ENCODE data around the gene NADSYN1.

DNA sequence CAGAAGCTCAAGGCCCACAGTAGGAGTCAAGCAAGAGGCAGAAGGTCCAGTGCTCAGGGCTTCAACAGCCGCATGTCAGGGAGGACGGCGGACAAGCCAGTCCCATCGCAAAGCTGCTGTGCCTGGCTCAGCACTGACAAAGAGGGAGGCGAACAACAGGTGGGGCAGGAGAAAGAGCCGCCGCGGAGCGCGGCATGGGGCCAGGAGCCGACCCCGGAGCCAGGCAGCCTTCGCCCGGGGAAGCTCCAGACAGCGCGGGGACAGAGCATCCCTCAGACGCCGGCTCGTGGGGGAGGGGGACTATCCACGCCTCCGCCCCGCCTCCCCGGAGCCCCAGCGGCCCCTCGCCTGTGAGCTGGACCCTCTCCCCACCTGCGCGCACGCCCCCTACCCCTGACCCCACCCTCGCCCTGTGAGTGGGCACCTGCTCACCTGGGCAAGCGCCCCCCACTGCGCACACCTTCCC, 5.2 kb upstream of the NADSYN1 start:
- TF ChIP-seq, protein P1, sequence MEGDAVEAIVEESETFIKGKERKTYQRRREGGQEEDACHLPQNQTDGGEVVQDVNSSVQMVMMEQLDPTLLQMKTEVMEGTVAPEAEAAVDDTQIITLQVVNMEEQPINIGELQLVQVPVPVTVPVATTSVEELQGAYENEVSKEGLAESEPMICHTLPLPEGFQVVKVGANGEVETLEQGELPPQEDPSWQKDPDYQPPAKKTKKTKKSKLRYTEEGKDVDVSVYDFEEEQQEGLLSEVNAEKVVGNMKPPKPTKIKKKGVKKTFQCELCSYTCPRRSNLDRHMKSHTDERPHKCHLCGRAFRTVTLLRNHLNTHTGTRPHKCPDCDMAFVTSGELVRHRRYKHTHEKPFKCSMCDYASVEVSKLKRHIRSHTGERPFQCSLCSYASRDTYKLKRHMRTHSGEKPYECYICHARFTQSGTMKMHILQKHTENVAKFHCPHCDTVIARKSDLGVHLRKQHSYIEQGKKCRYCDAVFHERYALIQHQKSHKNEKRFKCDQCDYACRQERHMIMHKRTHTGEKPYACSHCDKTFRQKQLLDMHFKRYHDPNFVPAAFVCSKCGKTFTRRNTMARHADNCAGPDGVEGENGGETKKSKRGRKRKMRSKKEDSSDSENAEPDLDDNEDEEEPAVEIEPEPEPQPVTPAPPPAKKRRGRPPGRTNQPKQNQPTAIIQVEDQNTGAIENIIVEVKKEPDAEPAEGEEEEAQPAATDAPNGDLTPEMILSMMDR (IDR thresholded peaks at IDR 0.05; ENCODE audit: low read length): no peak
- no peak for TF ChIP-seq EZH2 (IDR thresholded peaks at IDR 0.05; ENCODE audit: borderline replicate concordance, low read length)
